ENCODE measurements around the gene ZNF213. TPM values are rescaled to one million over a fixed set of nuclear protein-coding genes. Genes with fewer than 3 reads are reported as not detected.
A peak's percentile ranks its signal among the peaks of the same experiment; 100 is the strongest.

Gene ZNF213
- total and polyA plus RNA-seq, 12 donors = 2.6 to 19.5 (median 12.2) TPM

DNA sequence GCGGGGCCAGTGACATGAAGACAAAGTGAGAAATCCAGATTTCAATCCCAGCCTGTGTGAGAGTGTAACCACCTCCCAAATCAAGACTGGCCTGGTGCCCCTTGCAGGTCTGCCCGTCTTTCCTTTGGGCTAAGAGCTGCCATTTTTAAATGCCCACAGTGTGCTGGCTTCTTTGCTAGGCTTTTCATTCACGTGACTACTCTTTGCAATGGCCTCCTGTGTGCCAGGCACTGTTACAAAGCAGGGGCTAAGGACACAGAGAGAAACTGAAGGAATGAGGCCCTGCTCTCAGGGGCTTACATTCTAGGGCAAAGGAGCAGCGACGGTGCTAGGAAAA lies 35.5 kb upstream of the ZNF213 start:
- no peaks in the 10 kb centered on the region for H3K9me3 ChIP-seq (replicated peaks in 1 of 3)
- no peak for DNase-seq
- H3K27ac ChIP-seq = no peak overlapping the region
- intact Hi-C loops (cut with DNase I) = no loop called here
- H3K27me3 ChIP-seq = no peaks in the 10 kb centered on the region
- H3K4me3 ChIP-seq = no peak overlapping the region
- no peaks in the 10 kb centered on the region for H3K36me3 ChIP-seq (replicated peaks in 1 of 2)
- H3K4me1 ChIP-seq (replicated peaks in 1 of 2) = peaks cover 0 to 7% of the 10 kb centered on the region in 2 donors
- 63 to 73% (median 71%) methylated on average over 5 of the region's 5 CpGs for WGBS, 4 donors
- TF ChIP-seq POLR2A (IDR thresholded peaks at IDR 0.05) = no peak

DNA sequence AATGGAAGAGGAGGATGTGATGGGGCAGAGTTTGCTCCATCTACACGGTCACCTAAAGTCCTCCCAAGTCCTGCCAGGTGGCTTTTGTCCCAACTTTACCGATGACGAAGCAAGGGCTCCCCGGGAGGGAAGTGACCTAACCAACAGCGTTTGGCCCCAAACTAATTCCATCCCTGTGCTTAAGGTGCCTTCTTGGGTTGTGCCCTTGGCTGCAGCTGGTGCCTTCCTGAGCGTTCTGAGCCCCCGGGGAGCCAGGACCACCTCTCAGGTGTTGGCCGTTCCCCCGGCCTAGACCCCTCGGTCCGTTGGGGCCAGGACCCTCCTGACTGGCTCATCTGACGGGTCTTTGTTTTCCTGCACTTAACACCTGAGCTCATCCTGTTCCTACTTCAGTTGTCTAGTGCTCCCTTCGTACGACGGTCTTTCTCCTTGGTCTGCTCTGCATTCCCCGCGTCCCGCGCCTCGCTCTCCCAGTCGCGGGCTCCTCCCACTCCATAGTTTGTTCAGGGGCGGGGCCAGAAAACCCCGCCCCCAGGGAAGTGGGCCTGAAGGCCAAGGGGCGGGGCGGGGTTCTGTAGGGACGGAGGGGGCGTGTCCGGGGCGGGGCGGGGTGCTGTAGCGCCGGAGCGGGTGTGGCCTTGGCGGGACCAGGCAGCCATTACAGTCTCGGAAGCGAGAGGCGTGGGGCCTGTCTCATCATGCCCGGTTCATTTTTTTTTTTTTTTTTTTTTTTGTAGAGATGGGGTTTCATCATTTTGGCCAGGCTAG lies 34.9 kb upstream of the ZNF213 start:
- Histone ChIP-seq H3K9me3 (replicated peaks in 1 of 3) (no peaks in the 10 kb centered on the region), H3K27ac (no peak overlapping the region), H3K4me3 (peak overlapping the region in 1 of 4 donors; percentile 37), H3K27me3 (no peaks in the 10 kb centered on the region), H3K36me3 (replicated peaks in 1 of 2) (no peaks in the 10 kb centered on the region), H3K4me1 (replicated peaks in 1 of 2) (peaks cover 0 to 7% of the 10 kb centered on the region in 2 donors)
- peak; percentile 90 to 96 (median 93) for DNase-seq
- 2 to 6% (median 4%) methylated on average over 31 to 39 of the region's 39 CpGs for WGBS, 4 donors
- intact Hi-C loops (cut with DNase I) = no loop called here
- TF ChIP-seq, protein P1, sequence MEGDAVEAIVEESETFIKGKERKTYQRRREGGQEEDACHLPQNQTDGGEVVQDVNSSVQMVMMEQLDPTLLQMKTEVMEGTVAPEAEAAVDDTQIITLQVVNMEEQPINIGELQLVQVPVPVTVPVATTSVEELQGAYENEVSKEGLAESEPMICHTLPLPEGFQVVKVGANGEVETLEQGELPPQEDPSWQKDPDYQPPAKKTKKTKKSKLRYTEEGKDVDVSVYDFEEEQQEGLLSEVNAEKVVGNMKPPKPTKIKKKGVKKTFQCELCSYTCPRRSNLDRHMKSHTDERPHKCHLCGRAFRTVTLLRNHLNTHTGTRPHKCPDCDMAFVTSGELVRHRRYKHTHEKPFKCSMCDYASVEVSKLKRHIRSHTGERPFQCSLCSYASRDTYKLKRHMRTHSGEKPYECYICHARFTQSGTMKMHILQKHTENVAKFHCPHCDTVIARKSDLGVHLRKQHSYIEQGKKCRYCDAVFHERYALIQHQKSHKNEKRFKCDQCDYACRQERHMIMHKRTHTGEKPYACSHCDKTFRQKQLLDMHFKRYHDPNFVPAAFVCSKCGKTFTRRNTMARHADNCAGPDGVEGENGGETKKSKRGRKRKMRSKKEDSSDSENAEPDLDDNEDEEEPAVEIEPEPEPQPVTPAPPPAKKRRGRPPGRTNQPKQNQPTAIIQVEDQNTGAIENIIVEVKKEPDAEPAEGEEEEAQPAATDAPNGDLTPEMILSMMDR (IDR thresholded peaks at IDR 0.05) = no peak
- TF ChIP-seq POLR2A (IDR thresholded peaks at IDR 0.05) = no peak

DNA sequence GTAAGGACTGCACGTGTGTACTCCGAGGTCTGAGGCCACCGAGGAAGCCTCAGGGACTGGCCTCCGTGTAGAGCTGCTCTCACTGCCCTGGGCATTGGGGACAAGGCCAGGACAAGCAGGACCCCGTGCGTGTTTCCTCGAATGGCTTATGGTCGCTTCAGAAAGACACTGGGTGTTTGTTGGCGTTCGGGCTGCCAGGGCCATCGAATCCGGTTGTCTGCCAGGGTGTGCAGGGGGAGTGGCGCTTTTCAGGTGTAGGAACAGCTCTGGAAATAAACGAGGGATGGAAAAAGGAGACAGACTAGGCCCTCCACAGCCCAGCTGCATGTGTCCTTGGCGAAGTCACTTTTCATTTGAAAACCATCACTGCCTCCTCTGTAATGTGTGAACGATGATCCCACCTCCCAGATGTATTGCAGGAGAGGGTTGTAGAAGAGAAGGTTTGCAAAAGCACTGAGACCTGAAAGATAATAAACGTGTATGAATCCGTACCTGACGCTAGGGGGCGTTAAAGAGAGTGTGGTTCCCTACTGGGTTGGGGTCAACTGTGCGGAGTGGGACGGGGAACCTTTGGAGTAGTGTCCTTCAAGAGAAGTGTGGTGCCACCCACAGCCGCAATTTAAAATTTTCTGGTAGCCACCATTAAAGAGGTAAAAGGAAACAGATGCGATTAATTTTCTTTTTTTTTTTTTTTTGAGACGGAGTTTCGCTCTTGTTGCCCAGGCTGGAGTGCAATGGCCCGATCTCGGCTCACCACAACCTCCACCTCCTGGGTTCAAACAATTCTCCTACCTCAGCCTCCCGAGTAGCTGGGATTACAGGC lies 33.6 kb upstream of the ZNF213 start:
- intact Hi-C loops (cut with DNase I) = no loop called here
- no peak overlapping the region for H3K4me3 ChIP-seq
- DNase-seq = no peak
- H3K27ac ChIP-seq = peak overlapping the region in 2 of 5 donors; percentile 9 to 21
- no peaks in the 10 kb centered on the region for H3K36me3 ChIP-seq (replicated peaks in 1 of 2)
- 53 to 55% (median 55%) methylated on average over 23 to 29 of the region's 29 CpGs for WGBS, 4 donors
- no peaks in the 10 kb centered on the region for H3K9me3 ChIP-seq (replicated peaks in 1 of 3)
- H3K27me3 ChIP-seq = no peaks in the 10 kb centered on the region
- TF ChIP-seq, protein P1 (IDR thresholded peaks at IDR 0.05) = peak in 5 of 6 experiments; percentile 22 to 50 (median 37)
- no peak for TF ChIP-seq POLR2A (IDR thresholded peaks at IDR 0.05)
- H3K4me1 ChIP-seq (replicated peaks in 1 of 2) = peaks cover 0 to 14% of the 10 kb centered on the region in 2 donors

DNA sequence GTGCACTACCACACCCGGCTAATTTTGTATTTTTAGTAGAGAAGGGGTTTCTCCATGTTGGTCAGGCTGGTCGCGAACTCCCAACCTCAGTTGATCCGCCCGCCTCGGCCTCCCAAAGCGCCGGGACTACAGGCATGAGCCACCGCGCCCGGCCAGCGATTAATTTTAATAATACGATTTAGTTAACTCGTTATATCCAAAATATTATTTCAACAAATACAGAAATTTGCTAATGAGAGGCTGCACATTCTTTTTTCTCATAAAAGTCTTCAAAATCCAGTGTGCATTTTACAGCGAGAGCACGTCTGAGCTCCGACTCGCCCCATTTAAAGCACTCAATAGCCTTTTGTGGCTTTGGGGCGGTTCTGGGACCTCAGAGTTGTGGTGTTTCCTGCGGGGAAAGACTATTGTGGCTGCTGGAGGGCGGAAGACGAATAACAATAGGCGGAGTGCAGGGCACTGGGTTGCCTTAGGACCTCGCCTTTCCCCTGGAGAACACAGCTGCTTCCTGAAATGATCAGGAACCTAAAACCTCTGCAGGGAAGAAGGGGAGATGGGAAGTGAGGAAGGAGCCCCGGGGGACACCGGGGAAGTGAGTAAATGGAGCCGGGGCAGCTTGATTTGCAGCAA lies 32.9 kb upstream of the ZNF213 start:
- Histone ChIP-seq H3K36me3 (replicated peaks in 1 of 2) (no peaks in the 10 kb centered on the region), H3K4me1 (replicated peaks in 1 of 2) (peaks cover 2 to 17% of the 10 kb centered on the region in 2 donors), H3K9me3 (replicated peaks in 1 of 3) (no peaks in the 10 kb centered on the region), H3K27me3 (no peaks in the 10 kb centered on the region), H3K27ac (peak overlapping the region in 1 of 5 donors; percentile 21), H3K4me3 (no peak overlapping the region)
- TF ChIP-seq POLR2A (IDR thresholded peaks at IDR 0.05) = no peak
- TF ChIP-seq, protein P1 (IDR thresholded peaks at IDR 0.05) = no peak
- peak in 2 of 7 donors; percentile 45 to 67 for DNase-seq
- intact Hi-C loops (cut with DNase I) = no loop called here
- 49 to 65% (median 55%) methylated on average over 27 of the region's 27 CpGs for WGBS, 4 donors

Data from adrenal gland (tissue), 12 donors.